GOT3 (cell line): Measurements from ENCODE around the gene GNG12.
"Not testable (repeated sequence)": the region's sequence is repeated elsewhere in the genome, so short reads cannot be mapped to it uniquely, and the experiment has no call there.

Source experiments
- DNase-seq: peaks from one replicate; lab custom pipeline; 2025; ENCODE audit warnings: mixed read lengths; lab: John Stamatoyannopoulos, UW

Gene GNG12

DNA sequence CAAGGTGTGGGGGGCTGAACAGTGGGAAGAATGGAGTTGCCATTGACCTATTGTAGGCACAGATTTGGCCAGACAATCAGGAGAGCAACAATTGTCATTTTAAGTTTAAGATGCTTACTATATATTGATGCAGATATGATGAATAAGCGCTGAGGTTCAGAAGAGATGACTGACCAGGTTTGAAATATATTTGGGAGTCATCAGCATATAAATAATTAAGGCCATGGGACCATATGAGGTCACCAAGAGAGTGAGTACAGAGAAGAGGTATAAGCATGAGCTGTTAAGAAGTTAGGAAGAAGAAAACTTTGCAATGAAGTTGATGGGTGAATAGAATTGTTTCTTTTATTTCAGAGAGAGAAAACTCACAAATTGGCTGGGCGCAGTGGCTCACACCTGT is 152.8 kb downstream of the GNG12 start:
- no peak for DNase-seq

DNA sequence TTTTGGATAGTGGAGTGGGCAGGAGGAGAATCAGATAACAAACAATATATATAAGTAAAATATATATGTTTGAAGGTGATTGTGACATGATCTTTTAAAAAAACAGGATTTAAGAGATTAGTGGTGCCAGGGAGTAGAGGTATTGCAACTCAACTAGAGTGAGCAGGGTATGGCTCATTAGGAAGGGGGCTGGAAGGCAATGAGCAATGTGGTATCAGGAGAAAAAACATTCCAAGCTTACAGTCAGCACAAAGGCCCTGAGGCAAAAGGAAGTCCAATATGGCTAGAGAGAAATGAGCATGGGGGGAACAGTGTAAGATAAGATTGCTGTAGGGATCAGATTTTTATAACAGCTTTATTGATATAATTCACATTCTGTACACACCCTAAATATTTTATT is 153.6 kb downstream of the GNG12 start:
- no peak for DNase-seq

DNA sequence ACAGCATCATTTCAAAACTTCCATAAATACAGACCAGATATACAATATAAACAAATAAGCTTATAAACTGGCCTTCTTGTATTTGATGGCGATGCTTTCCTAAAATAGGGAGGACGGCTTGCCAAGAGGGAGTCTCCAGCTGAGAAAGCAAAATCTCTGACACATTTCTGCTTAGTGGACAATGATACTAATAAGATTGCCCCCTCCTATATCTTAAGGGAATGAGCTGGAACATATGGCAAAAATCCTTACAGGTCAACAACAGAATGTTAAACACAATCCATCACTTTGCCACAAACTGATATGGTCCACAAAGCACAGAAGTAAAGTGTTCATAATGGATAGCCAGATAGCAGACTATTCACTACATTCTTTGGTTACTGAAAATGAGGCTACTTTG is 155.3 kb downstream of the GNG12 start:
- no peak for DNase-seq

DNA sequence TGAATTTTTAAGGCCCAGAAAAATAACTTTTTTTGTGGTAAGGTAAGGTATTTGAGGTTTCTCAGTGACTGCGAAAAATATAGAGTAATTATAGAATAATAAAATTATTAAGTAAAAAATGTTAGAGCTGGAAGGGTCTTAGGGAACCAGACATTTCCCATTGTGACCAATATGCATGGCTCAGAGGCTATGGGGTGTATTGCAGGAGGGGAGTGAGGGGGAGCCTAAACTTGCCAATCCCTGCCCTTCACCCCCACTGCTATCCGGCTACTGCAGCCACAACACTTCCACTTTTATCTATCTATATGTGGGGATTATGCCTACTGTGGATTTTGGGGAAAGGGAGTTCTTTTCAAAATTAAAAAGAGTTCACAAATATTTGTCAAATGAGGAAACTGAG is 155.9 kb downstream of the GNG12 start:
- no peak for DNase-seq

DNA sequence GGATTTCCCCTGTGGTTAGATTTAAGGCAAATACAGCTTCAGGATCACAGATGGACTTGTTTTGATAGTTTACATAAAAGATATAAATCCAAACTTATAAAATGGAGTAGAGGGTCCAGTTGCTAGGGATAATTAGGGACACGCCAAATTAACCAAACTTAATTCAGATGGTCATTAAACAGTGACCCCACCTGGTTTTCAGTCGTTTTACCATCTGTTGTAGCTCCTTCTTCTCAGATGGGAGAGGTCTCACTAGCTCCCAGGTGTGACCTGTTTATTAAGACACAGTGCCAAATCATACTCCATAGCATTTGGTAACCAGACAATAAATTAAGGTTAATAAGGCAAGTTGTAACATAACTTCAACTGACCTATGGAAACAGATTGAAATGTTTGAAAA is 156.3 kb downstream of the GNG12 start:
- DNase-seq = no peak

DNA sequence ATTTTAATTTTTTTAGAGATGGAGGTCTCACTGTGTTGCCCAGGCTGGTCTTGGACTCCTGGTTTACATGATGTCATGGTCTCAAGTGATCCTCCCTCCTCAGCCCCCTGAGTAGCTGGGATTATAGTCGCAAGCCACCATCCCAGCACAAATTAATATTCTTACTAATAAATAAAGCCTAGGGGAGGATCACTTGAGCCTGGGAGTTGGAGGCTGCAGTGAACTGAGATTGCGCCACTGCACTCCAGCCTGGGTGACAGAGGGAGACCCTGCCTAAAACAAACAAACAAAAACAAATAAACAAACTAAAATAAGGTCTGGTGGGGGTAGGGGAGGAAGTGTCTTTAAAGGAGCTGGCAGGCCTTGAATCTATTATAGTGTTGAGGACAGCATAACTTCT is 157.0 kb downstream of the GNG12 start:
- DNase-seq = no peak

DNA sequence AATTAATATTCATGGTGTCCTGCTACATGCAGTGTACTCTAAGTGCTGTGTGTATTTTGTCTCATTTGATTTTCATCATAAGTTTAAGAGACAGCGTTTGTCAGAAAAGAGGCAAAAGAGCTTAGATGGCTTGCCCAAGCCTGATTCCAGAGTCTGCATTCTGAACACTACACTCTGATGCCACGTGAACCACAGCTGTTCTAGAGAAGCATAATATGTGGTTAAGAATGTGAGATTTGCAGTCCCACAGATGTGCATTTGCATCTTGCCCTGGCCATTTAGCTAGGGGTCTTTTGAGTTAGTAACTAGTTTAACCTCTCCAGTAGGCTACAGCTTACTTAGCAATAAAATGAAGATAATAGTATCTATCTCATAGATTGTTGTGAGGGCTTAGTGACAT is 157.5 kb downstream of the GNG12 start:
- no peak for DNase-seq

DNA sequence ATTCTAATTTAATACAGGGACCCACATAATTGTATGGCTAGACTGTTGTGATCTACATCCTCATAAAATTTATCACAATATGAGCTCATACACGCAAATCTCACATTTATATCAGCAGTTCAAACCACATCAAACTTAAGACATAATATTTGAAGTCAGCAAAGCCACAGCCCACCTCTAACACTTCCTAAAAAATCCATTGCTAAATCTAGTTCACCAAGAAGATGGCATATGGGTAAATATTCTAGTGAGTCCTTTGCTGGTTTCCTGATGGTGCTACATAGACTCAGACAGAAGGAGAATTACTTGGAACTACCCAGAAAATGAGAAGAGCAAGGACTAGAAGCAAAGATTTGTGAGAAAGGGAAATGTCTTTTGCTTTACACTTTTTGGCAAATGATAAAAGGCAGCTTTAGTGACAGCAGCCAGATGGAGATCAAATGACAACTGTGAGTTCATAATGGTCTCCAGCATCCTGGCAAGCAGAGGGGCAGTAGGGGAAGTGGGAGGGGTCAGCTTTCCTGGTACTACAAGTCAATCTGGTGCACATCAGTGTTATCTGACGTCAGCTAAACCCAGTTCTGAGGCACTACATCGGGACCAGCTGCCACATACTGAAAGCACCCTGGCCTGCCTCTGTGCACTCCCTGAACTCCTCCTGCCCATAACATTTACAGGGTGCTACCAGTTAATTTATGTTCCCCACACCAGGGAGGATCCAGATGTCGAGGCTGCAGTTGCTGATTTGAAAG is 158.8 kb downstream of the GNG12 start:
- DNase-seq = no peak

DNA sequence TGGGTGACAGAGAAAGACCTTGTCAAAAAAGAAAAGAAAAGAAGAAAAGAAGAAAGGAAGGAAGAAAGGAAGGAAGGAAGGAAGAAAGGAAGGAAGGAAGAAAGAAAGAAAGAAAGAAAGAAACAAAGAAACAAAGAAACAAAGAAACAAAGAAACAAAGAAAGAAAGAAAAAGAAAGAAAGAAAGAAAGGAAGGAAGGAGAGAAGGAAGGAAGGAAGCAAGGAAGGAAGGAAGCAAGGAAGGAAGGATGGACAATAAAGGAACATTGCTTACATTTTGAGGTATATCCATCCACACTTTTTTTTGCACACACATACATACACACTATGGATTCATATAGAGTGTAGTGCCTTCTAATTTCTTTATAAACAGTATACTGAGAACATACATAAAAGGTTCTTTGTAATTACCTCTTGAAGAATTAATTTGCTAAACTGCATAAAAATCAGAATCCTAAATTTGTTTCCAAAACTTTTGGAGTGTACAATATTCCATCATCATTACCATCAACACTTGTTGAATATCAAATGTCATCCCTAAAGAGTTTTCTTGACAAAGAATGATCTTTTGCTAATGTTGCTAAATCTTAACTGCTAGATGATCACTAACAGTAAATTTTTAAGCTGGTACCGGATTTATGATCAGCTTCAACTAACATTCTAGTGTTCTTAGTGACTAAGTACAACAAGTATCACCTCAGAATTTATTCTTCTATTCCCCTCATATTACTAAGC is 159.6 kb downstream of the GNG12 start:
- DNase-seq = no peak

DNA sequence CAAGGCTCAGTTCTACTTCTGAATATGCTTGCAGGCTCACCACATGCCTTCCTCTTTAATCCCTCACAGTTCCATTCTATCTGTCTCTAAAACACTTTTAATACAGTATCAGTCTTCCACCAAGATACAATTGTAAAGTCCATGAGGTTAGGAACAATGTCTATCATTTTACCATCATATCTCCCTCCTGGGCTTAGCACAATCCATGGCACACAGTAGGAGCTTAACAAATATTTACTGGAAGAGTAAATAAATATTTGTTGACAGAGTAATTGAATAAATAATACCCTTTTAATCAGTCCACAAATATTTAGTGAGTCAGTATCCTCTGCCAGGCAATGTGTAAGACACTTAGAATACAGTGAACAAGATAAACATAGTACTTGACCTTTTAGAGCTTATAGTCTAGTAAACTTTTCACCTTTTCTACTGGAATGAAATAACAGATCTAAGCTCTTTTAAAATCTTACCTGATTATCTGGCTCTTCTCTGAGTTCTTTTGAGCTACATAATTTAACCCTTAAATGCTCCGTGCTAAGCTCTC is 160.9 kb downstream of the GNG12 start:
- no peak for DNase-seq

DNA sequence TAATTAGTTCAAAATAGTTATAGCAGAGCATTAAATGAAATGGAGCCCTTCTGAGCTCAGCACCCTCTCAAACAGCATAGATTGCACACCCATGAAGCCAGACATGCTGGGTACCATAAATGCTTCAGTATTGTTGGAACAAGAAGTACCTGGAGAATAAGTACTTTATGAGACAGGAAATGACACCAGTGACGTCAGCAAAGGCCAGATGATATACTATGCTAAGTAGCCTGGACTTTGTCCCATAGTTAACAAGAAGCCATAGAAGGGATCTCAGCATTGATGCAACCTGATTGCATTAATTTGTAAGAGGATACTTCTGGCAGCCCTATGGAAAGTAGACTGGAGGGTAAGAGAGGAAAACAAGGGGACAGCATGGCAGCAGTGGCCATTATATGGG is 164.6 kb downstream of the GNG12 start:
- no peak for DNase-seq

DNA sequence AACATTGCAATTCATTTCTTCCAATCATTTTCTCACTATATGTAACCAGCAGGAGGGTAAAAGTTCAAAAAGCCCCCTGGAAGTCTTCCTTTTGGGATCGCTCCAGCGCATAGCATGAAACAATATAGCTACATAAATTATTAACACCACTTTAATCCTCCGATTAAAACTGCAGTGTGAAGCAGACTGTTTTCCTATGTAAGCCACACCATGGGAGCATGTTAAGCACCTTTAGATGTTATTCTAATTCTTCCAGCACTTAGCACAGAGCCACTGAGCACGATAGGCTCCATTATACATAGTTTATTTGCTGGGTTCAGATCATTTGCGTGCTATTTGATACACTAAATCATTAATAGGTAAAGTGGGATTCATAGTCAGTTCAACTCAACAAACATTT is 166.6 kb downstream of the GNG12 start:
- DNase-seq = no peak

DNA sequence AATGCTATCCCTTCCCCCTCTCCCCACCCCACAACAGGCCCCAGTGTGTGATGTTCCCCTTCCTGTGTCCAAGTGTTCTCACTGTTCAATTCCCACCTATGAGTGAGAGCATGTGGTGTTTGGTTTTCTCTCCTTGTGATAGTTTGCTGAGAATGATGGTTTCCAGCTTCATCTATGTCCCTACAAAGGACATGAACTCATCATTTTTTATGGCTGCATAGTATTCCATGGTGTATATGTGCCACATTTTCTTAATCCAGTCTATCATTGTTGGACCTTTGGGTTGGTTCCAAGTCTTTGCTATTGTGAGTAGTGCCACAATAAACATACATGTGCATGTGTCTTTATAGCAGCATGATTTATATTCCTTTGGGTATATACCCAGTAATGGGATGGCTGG is 168.0 kb downstream of the GNG12 start:
- DNase-seq = not testable (repeated sequence)

DNA sequence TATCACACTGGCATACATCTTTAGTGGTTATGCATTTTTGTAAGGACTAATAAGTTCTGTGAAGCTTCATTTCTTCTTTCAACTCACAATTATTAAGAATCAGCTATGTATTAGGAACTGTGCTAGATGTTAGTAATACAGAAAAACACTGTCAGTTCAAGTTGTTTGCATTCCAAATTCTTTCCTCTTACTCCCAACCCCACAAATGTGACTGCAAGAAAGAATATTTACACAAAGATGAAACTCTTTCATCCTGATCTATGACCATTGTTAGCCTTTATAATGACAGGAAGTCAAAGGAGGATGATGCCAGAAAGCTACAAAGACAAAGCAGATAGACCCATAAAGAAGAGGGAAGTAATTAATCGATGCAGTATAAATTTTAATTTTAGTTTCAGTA is 169.2 kb downstream of the GNG12 start:
- DNase-seq = no peak

DNA sequence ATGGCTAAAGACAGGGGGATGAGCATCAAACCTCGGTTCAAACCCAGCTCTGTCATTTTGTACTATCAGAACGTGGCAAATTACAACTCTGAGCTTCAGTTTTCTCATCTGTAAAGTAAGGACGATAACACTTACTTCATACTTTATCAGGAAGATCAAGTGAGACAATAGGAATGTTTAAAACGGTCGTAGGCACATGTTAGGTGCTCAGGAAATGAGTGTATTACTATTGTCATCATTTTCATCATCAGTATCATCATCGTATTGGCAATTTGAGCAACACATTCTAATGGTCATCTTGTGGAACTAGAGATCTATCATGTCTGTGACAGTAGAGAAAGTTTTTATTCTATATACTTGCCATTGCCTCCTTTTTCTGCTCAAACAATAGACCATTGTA is 170.4 kb downstream of the GNG12 start:
- DNase-seq = no peak

DNA sequence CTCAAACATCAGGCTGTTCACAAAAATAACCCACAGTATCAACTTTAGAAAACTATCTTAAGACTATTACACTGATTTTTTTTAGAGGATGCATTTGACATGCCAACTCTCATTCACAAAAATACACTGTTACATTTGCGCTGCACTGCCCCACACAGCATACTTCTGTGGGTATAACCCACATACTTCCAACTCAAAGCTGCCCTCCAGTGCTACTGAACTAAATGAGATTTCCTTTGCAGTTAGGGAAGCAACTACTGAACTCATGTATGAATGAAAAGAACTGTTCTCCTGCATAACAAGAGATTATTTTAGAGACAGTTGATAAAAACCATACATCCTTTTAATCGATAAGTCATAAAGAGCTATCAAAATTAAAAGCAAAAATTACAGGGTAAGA is 174.0 kb downstream of the GNG12 start:
- no peak for DNase-seq

DNA sequence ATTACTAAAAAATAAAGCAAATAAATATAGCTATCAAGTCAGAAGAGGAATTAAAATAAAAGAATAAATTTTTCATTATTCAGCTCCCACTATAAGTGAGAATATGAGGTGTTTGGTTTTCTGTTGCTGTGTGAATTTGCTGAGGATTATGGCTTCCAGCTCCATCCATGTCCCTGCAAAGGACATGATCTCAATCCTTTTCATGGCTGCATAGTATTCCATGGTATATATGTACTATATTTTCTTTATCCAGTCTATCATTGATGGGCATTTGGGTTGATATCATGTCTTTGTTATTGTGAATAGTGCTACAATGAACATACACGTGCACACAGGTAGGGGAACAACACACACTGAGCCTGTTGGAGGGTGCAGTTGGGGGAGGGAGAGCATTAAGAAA is 176.1 kb downstream of the GNG12 start:
- DNase-seq = not testable (repeated sequence)

DNA sequence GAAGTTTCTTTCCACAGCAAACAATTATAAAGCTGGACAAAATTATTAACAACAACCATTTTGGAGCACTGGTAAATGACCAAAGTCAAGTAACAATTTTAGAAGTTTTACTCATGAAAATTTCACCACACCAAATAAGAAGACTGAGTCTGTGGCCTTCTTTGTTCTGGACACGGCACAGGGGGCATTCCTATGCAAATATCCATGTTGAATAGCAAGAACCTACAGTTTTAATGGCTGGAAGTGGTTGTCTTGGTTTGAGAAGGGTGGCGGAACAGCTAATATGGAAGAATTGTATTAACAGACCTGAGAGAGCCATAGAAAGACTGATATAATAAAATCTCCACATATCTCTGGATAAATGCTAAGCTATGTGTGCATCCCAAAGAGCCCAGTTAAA is 177.7 kb downstream of the GNG12 start:
- no peak for DNase-seq

DNA sequence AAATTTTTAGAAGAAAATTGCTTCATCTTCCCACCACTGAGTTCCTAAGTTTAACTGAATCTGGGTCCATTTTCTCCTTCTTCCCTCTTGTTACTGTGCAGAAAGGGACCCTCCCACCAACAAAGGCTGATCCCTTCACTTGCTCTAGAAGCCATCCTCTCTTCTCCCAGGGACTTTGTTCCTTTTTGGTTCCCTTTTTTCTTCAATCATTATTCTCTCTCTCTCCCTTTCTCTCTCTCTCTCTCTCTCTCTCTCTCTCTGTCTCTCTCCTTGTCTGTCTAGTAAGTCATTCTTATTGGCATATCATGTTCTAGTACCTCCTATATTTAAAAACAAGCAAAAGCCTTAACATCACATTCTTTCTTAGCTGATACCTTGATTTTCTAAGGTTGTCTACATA is 180.0 kb downstream of the GNG12 start:
- DNase-seq = no peak

DNA sequence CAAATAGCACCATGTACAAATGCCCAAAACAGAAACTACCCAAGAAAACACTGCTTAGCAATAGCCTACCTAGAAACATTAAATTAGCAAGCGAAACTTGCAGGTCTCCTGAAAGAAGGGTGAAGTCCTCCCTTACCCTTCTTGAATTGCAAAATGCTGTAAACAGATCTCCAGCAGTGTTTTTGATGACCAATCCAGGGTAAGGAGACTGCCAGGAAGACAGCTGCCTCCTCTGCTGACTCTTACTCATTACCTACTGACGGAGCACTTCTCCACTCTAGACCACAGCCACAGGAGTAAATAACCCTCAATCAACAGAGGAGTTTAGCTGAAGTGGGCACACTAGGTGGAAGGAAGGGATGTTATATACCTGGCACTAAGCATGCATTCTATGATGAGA is 180.5 kb downstream of the GNG12 start:
- no peak for DNase-seq
